Body of pancreas (tissue), 4 donors: ENCODE measurements around the gene GRM8. TPM values are rescaled to one million over a fixed set of nuclear protein-coding genes. Genes with fewer than 3 reads are reported as not detected.

ENCODE experiments used
- ATAC-seq: fragments of 150-250 bp; one replicate; pipeline ENCODE4 v1.9.1; 2016
- DNase-seq, 4 donors: peaks; one replicate each; pipeline ENCODE4 v3.0.0-alpha.2; 2019
- H3K27ac ChIP-seq, 4 donors: fragments of 200-600 bp; sonication (generic); 1 replicate in 3 of 4; 2 replicates in 1 of 4; pipeline versions ENCODE4 v1.5.1 to v1.6.1; 2016 to 2019; ENCODE audit warnings: mild to moderate bottlenecking in 1 of 4, mixed read lengths in 1 of 4, moderate library complexity in 1 of 4
- H3K27me3 ChIP-seq, 2 donors: fragments of 200-600 bp; sonication (generic); one replicate each; pipeline ENCODE4 v1.6.0; 2016; ENCODE audit warnings: mild to moderate bottlenecking in 1 of 2
- H3K36me3 ChIP-seq, 2 donors: fragments of 200-600 bp; sonication (generic); replicated peaks in 1 of 2; 2 replicates each; pipeline ENCODE4 v1.5.1; 2016; ENCODE audit warnings: low read depth in 2 of 2; ENCODE audit not compliant: insufficient read depth in 1 of 2
- H3K4me1 ChIP-seq: fragments of 200-600 bp; sonication (generic); one replicate; pipeline ENCODE4 v1.6.0; 2016
- H3K4me3 ChIP-seq, 2 donors: fragments of 200-600 bp; sonication (generic); 1 replicate in 1 of 2; 2 replicates in 1 of 2; pipeline ENCODE4 v1.5.1; 2016 to 2019
- H3K9me3 ChIP-seq, 3 donors: fragments of 200-600 bp; sonication (generic); 1 replicate in 2 of 3; 2 replicates in 1 of 3; pipeline ENCODE4 v1.5.1; 2016
- CTCF ChIP-seq, 7 experiments: fragments of 450-650 bp in 4 of 7; fragments of 200-600 bp in 3 of 7; sonication (generic) in 3 of 7; IDR thresholded peaks; one replicate each; pipeline ENCODE4 v1.5.1; 2016 to 2019; ENCODE audit warnings: antibody characterized with exemption in 7 of 7
- POLR2A ChIP-seq, 3 donors: fragments of 450-650 bp; IDR thresholded peaks; one replicate each; pipeline ENCODE4 v1.6.1; 2016; ENCODE audit warnings: antibody characterized with exemption in 3 of 3, mild to moderate bottlenecking in 2 of 3
- WGBS, 2 donors: methylation state at CpG; one replicate each; pipeline ENCODE4 v1.1.5; 2017; 5-methylcytosine and 5-hydroxymethylcytosine counted together
- intact Hi-C: fragments of 100-400 bp; cut with DNase I; formaldehyde crosslinking; loops from one replicate; pipeline ENCODE4 v1.15.1; 2023
- total RNA-seq, 2 donors: library from RNA; depleted of rRNA; stranded (reverse); fragments of >200 nt; gene quantifications; one replicate each; pipeline ENCODE4 v1.1.0, GENCODE V29; 2016

Gene GRM8
- total RNA-seq, 2 donors from 2014 or later: 2.3 TPM; not detected in 1

- ATAC-seq: no peak
- intact Hi-C loops: no loop called here
- H3K9me3 ChIP-seq: no peaks in the 10 kb centered on the region
- H3K27ac ChIP-seq: no peak overlapping the region
- H3K27me3 ChIP-seq: no peaks in the 10 kb centered on the region
- TF ChIP-seq POLR2A (IDR thresholded peaks at IDR 0.05) (no peak), CTCF (IDR thresholded peaks at IDR 0.05) (no peak)
- DNase-seq: no peak
- H3K4me3 ChIP-seq: no peak overlapping the region
- WGBS, 2 donors: 69 to 75% methylated on average over 3 of the region's 3 CpGs
- peaks cover 5% of the 10 kb centered on the region for H3K4me1 ChIP-seq
- H3K36me3 ChIP-seq: no peaks in the 10 kb centered on the region
These were observed 840.8 kb downstream of the GRM8 start for GRCh38 chr7:126411821-126412383.

GRCh38 chr7:126411032-126411820 lies 841.5 kb downstream of the GRM8 start:
- no peak for TF ChIP-seq POLR2A (IDR thresholded peaks at IDR 0.05)
- no peak for TF ChIP-seq CTCF (IDR thresholded peaks at IDR 0.05)
- WGBS, 2 donors: 31 to 35% methylated on average over 3 of the region's 3 CpGs
- H3K4me3 ChIP-seq: no peak overlapping the region
- H3K4me1 ChIP-seq: peaks cover 5% of the 10 kb centered on the region
- no peaks in the 10 kb centered on the region for H3K36me3 ChIP-seq
- intact Hi-C loops: no loop called here
- H3K27ac ChIP-seq: no peak overlapping the region
- peak; percentile 47 for ATAC-seq
- no peaks in the 10 kb centered on the region for H3K9me3 ChIP-seq
- H3K27me3 ChIP-seq: no peaks in the 10 kb centered on the region
- no peak for DNase-seq

GRCh38 chr7:126403040-126403439 lies 849.7 kb downstream of the GRM8 start:
- H3K36me3 ChIP-seq: no peaks in the 10 kb centered on the region
- no peaks in the 10 kb centered on the region for H3K27me3 ChIP-seq
- H3K9me3 ChIP-seq: no peaks in the 10 kb centered on the region
- intact Hi-C loops: no loop called here
- H3K4me1 ChIP-seq: no peaks in the 10 kb centered on the region
- DNase-seq (no peak), ATAC-seq (no peak)
- H3K27ac ChIP-seq: no peak overlapping the region
- TF ChIP-seq CTCF (IDR thresholded peaks at IDR 0.05): no peak
- no peak for TF ChIP-seq POLR2A (IDR thresholded peaks at IDR 0.05)
- no peak overlapping the region for H3K4me3 ChIP-seq
- WGBS, 2 donors: 59 to 71% methylated on average over 1 of the region's 1 CpG

GRCh38 chr7:126401918-126402317 lies 850.8 kb downstream of the GRM8 start:
- ATAC-seq: no peak
- intact Hi-C loops: no loop called here
- no peaks in the 10 kb centered on the region for H3K27me3 ChIP-seq
- H3K4me1 ChIP-seq: no peaks in the 10 kb centered on the region
- TF ChIP-seq POLR2A (IDR thresholded peaks at IDR 0.05): no peak
- TF ChIP-seq CTCF (IDR thresholded peaks at IDR 0.05): no peak
- no peak overlapping the region for H3K4me3 ChIP-seq
- no peak overlapping the region for H3K27ac ChIP-seq
- DNase-seq: no peak
- no peaks in the 10 kb centered on the region for H3K36me3 ChIP-seq
- H3K9me3 ChIP-seq: no peaks in the 10 kb centered on the region
